ENCODE measurements around the gene MEGF6.

GRCh38 chr1:3511306-3511705 is 100.0 kb downstream of the MEGF6 start:
- TF ChIP-seq NFE2L1 (tag; IDR thresholded peaks at IDR 0.05; ENCODE audit: borderline replicate concordance, low read depth) (no peak), ZFX (CRISPR knock-in tag; IDR thresholded peaks at IDR 0.05) (no peak)

All from K562 (cell line).